Neural crest cell (in vitro differentiated cells): Measurements from ENCODE around the gene ZNF408. TPM values are rescaled to one million over a fixed set of nuclear protein-coding genes. Genes with fewer than 3 reads are reported as not detected.

ENCODE experiments used
- DNase-seq: peaks from one replicate; pipeline ENCODE4 v3.0.0; 2021; ENCODE audit warnings: low read depth, mixed read lengths, low spot score
- H3K27ac Mint-ChIP-seq: one replicate; pipeline ENCODE4 v1.8.0; 2021; ENCODE audit warnings: mild to moderate bottlenecking, mixed read lengths; ENCODE audit not compliant: unreplicated experiment
- H3K27me3 Mint-ChIP-seq: 2 replicates; pipeline ENCODE4 v1.8.0; 2021; ENCODE audit warnings: low read depth, mild to moderate bottlenecking, mixed read lengths
- H3K36me3 Mint-ChIP-seq: 2 replicates; pipeline ENCODE4 v1.8.0; 2021; ENCODE audit warnings: low read depth, mild to moderate bottlenecking, mixed read lengths
- H3K4me1 Mint-ChIP-seq: 2 replicates; pipeline ENCODE4 v1.8.0; 2021; ENCODE audit warnings: mixed read lengths
- H3K4me3 Mint-ChIP-seq: one replicate; pipeline ENCODE4 v1.8.0; 2021; ENCODE audit warnings: mild to moderate bottlenecking, mixed read lengths
- H3K9me3 Mint-ChIP-seq: 2 replicates; pipeline ENCODE4 v1.8.0; 2021; ENCODE audit warnings: mixed read lengths
- CTCF ChIP-seq: fragments of 200-600 bp; sonication (generic); conservative IDR thresholded peaks from 2 replicates; pipeline ENCODE4 v1.5.0; 2021; ENCODE audit warnings: antibody characterized with exemption, mild to moderate bottlenecking
- microRNA-seq: library from miRNA; unstranded; fragments of <30 nt; microRNA quantifications from one replicate; pipeline ENCODE4, GENCODE V29; 2020
- total RNA-seq: library from RNA; stranded (reverse); gene quantifications from 2 replicates; pipeline ENCODE4 v1.2.1, GENCODE V29; 2021

Gene ZNF408
- total RNA-seq, 1 donor from 2014 or later, result 15.3 TPM

GRCh38 chr11:46747150-46747549 lies 46.3 kb downstream of the ZNF408 start:
- no peak for TF ChIP-seq CTCF
- Mint-ChIP-seq H3K9me3 (no peaks in the 10 kb centered on the region), H3K36me3 (peaks cover 33% of the 10 kb centered on the region), H3K4me3 (no peak overlapping the region), H3K4me1 (no peaks in the 10 kb centered on the region), H3K27me3 (no peaks in the 10 kb centered on the region), H3K27ac (no peak overlapping the region)
- DNase-seq, result no peak

Small RNA genes lying within 50 kb of the gene (microRNA-seq; reads per million reads assigned to microRNA genes)
- gene MIR5582, result 11.3 reads per million, percentile 21 among the genes with 10 or more reads in this experiment

Other genes with a start within 250 kb of the ZNF408 start
- 42.6 and 45.8 TPM in 2 replicates for gene AMBRA1, start 107.0 kb upstream of the ZNF408 start, total RNA-seq
- gene HARBI1, start 83.8 kb upstream of the ZNF408 start, total RNA-seq, result 7.6 and 8.0 TPM in 2 replicates
- gene ATG13, start 83.5 kb upstream of the ZNF408 start, total RNA-seq, result 51.3 and 51.9 TPM in 2 replicates
- gene ARHGAP1, start 412 bp upstream of the ZNF408 start, total RNA-seq, result 31.9 and 32.2 TPM in 2 replicates
- gene F2, start 18.2 kb downstream of the ZNF408 start, total RNA-seq, result not detected in 2 replicates
- 253 TPM in 2 replicates for gene CKAP5, start 145.2 kb downstream of the ZNF408 start, total RNA-seq
- gene LRP4, start 217.5 kb downstream of the ZNF408 start, total RNA-seq, result 23.5 and 24.5 TPM in 2 replicates
- 58.5 and 60.1 TPM in 2 replicates for gene CSTPP1, start 235.7 kb downstream of the ZNF408 start, total RNA-seq